Hepatocyte (in vitro differentiated cells): ENCODE results near the gene SLC9A3. TPM values are rescaled to one million over a fixed set of nuclear protein-coding genes. Genes with fewer than 3 reads are reported as not detected.

Experiments
- DNase-seq: peaks from one replicate; pipeline ENCODE4 v3.0.0-alpha.2; 2016; ENCODE audit warnings: low spot score
- H2AFZ ChIP-seq: fragments of 200-600 bp; sonication (generic); 2 replicates; pipeline ENCODE4 v1.6.0; 2016; ENCODE audit warnings: antibody characterized with exemption, mild to moderate bottlenecking
- H3K27ac ChIP-seq: fragments of 200-600 bp; sonication (generic); 2 replicates; pipeline ENCODE4 v1.5.1; 2016; ENCODE audit warnings: mild to moderate bottlenecking
- H3K27me3 ChIP-seq: fragments of 200-600 bp; sonication (generic); 2 replicates; pipeline ENCODE4 v1.6.1; 2016
- H3K36me3 ChIP-seq: fragments of 200-600 bp; sonication (generic); replicated peaks from 2 replicates; pipeline ENCODE4 v1.5.1; 2016; ENCODE audit warnings: low read depth; ENCODE audit not compliant: insufficient read depth
- H3K4me1 ChIP-seq: fragments of 200-600 bp; sonication (generic); 2 replicates; pipeline ENCODE4 v1.5.1; 2016; ENCODE audit warnings: mild to moderate bottlenecking, moderate library complexity; ENCODE audit not compliant: insufficient read depth
- H3K4me2 ChIP-seq: fragments of 200-600 bp; sonication (generic); 2 replicates; pipeline ENCODE4 v1.6.0; 2016
- H3K4me3 ChIP-seq: fragments of 200-600 bp; sonication (generic); 2 replicates; pipeline ENCODE4 v1.5.1; 2016; ENCODE audit warnings: mild to moderate bottlenecking
- H3K79me2 ChIP-seq: fragments of 200-600 bp; sonication (generic); 2 replicates; pipeline ENCODE4 v1.6.0; 2017; ENCODE audit warnings: mild to moderate bottlenecking
- H3K9me2 ChIP-seq: fragments of 200-600 bp; sonication (generic); replicated peaks from 2 replicates; pipeline ENCODE4 v1.6.0; 2017; ENCODE audit warnings: mild to moderate bottlenecking; ENCODE audit not compliant: insufficient read depth
- H3K9me3 ChIP-seq: fragments of 200-600 bp; sonication (generic); 2 replicates; pipeline ENCODE4 v1.5.1; 2016; ENCODE audit warnings: low read depth, mild to moderate bottlenecking
- H4K20me1 ChIP-seq: fragments of 200-600 bp; sonication (generic); 2 replicates; pipeline ENCODE4 v1.6.0; 2016; ENCODE audit warnings: mild to moderate bottlenecking; ENCODE audit not compliant: insufficient read depth, poor library complexity, severe bottlenecking
- EZH2 ChIP-seq: fragments of 200-600 bp; sonication (generic); IDR thresholded peaks from 2 replicates; pipeline ENCODE4 v1.6.1; 2016; ENCODE audit warnings: antibody characterized with exemption, mild to moderate bottlenecking, borderline replicate concordance
- EZH2phosphoT487 ChIP-seq: fragments of 200-600 bp; sonication (generic); IDR thresholded peaks from one replicate; pipeline ENCODE4 v1.6.1; 2018; ENCODE audit warnings: antibody characterized with exemption, mild to moderate bottlenecking, low read depth, moderate library complexity; ENCODE audit not compliant: unreplicated experiment, severe bottlenecking
- WGBS: methylation state at CpG from one replicate; pipeline ENCODE4 v1.1.6; 2016; ENCODE audit warnings: low lambda C conversion rate; ENCODE audit errors: missing lambda C conversion rate; 5-methylcytosine and 5-hydroxymethylcytosine counted together
- polyA plus RNA-seq: library from polyadenylated mRNA; unstranded; fragments of >200 nt; fragmentation: Nextera tagmentation; extraction: Ambion mirVana; gene quantifications from 2 replicates; pipeline ENCODE4 v1.2.1, GENCODE V29; 2016
- total RNA-seq: library from RNA; depleted of rRNA; stranded (reverse); fragments of >200 nt; gene quantifications from 2 replicates; pipeline ENCODE4 v1.2.3, GENCODE V29; 2014
- TF ChIP-seq, protein P1 (sequence below): fragments of 200-600 bp; sonication (generic); IDR thresholded peaks from 2 replicates; pipeline ENCODE4 v1.5.1; 2016; ENCODE audit warnings: antibody characterized with exemption, mild to moderate bottlenecking; ENCODE audit not compliant: poor library complexity

SLC9A3 gene
- total and polyA plus RNA-seq, 2 experiments from 2014 or later = 4.8 to 7.4 TPM

DNA sequence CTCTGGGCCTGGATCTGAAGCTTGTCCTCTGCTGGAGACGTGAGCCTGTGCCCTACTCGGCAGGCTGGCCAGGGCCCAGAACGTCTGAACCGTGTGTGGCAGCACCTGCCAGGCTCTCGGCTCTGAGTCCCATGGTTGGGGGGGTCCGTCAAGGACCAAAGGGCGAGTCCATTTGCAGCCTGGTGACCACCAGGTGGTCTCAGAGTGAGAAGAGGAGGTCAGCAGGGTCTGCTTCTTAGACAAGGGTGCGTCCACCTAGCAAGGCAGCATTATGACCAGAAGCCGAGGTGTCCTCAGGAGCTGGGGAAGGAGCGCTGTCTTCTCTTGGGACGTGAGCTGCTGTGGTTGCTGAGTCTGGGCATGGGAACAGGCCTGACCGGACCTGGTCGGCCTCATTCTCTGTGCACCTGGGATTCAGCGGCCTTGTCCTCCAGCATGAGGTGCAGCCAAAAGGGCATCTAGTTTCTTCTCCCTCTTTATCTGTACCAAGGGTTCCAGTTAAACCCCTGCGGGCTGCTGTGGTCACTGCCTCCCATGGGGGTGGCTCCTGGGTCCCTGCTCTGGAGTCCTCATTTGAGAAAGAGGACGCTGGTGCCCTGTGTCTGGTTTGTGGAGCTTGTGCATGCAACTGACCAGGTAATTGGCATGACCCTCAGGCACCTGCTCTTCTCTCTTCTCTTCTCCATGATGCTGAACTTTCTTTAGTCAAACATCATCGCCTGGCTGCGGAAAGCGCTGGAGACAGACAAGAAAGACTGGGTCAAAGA is 66.9 kb downstream of the SLC9A3 start:
- no peak for DNase-seq
- TF ChIP-seq, protein P1, sequence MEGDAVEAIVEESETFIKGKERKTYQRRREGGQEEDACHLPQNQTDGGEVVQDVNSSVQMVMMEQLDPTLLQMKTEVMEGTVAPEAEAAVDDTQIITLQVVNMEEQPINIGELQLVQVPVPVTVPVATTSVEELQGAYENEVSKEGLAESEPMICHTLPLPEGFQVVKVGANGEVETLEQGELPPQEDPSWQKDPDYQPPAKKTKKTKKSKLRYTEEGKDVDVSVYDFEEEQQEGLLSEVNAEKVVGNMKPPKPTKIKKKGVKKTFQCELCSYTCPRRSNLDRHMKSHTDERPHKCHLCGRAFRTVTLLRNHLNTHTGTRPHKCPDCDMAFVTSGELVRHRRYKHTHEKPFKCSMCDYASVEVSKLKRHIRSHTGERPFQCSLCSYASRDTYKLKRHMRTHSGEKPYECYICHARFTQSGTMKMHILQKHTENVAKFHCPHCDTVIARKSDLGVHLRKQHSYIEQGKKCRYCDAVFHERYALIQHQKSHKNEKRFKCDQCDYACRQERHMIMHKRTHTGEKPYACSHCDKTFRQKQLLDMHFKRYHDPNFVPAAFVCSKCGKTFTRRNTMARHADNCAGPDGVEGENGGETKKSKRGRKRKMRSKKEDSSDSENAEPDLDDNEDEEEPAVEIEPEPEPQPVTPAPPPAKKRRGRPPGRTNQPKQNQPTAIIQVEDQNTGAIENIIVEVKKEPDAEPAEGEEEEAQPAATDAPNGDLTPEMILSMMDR = no peak
- no peak for TF ChIP-seq EZH2
- TF ChIP-seq EZH2phosphoT487 = no peak
- H3K4me3 ChIP-seq = no peak overlapping the region
- peaks cover 4% of the 10 kb centered on the region for H3K36me3 ChIP-seq
- WGBS = 95% methylated on average over 19 of the region's 19 CpGs
- no peaks in the 10 kb centered on the region for H3K9me3 ChIP-seq
- no peak overlapping the region for H3K27ac ChIP-seq
- no peaks in the 10 kb centered on the region for H3K27me3 ChIP-seq
- peaks cover 35% of the 10 kb centered on the region for H3K79me2 ChIP-seq
- peaks cover 3% of the 10 kb centered on the region for H4K20me1 ChIP-seq
- H2AFZ ChIP-seq = no peak overlapping the region
- H3K4me1 ChIP-seq = no peaks in the 10 kb centered on the region
- no peak overlapping the region for H3K4me2 ChIP-seq
- no peaks in the 10 kb centered on the region for H3K9me2 ChIP-seq

DNA sequence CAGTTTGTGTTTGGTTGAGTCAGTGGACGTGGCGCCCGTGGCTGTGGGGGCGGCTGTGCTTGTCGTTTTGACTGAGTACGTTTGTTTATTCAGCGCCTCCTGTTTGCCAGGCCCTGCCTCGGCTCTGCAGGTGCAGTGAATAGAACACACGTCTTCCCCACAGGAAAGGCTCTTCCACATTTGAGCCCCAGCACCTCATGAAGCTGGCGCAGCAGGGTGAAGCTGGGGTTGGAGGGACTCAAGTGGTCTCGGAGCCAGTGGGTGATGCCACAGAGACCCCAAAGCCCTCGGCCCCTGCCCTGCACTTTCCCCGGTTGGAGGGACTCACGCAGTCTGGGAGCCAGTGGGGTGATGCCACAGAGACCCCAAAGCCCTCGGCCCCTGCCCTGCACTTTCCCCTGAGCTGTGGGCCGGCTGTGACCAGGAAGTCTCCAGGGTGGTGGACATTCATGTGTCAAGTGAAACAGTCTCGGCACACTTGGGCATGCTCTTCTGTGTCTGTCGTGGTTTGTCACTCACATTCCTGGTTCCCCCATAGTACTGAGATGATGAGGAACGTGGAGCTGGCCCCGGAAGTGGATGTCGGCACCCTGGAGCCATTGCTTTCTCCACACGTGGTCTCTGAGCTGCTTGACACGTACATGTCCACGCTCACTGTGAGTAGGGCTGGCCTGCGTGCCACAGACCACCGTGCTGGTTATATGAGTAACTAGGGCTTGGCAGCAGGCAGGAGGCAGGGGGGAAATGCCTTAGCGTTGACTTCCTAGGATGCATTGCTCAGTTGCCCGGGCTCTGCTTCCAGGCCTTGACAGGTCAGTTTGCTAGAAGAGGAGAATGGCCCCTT is 67.7 kb downstream of the SLC9A3 start:
- Histone ChIP-seq H4K20me1 (peaks cover 3% of the 10 kb centered on the region), H3K4me2 (no peak overlapping the region), H3K9me3 (peaks cover 7% of the 10 kb centered on the region), H3K4me1 (no peaks in the 10 kb centered on the region), H3K79me2 (peaks cover 42% of the 10 kb centered on the region), H3K4me3 (no peak overlapping the region), H3K9me2 (no peaks in the 10 kb centered on the region), H3K27ac (no peak overlapping the region), H3K36me3 (no peaks in the 10 kb centered on the region), H3K27me3 (no peaks in the 10 kb centered on the region), H2AFZ (no peak overlapping the region)
- TF ChIP-seq EZH2phosphoT487 = no peak
- no peak for TF ChIP-seq EZH2
- TF ChIP-seq, protein P1 = no peak
- 94% methylated on average over 28 of the region's 28 CpGs for WGBS
- no peak for DNase-seq

DNA sequence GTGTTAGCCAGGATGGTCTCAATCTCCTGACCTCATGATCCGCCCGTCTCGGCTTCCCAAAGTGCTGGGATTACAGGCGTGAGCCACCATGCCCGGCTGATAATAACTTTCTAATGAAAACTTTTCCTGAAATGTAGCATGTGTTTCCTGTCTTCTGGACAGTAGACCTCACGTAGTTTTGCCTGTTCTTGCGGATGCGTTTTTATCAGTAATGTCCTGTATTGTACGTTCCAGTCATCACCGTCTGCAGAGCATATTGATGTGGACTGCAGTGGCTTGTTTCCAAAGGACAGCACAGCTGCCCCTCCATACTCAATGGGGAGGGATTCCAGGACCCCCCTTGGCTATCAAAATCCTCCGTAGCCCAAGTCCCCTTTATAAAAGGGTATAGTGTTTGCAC is 68.4 kb downstream of the SLC9A3 start:
- no peak for DNase-seq
- H3K4me3 ChIP-seq = no peak overlapping the region
- no peak overlapping the region for H3K4me2 ChIP-seq
- H3K4me1 ChIP-seq = no peaks in the 10 kb centered on the region
- H4K20me1 ChIP-seq = peaks cover 3% of the 10 kb centered on the region
- no peak for TF ChIP-seq EZH2
- no peak for TF ChIP-seq EZH2phosphoT487
- TF ChIP-seq, protein P1 = no peak
- no peaks in the 10 kb centered on the region for H3K27me3 ChIP-seq
- 95% methylated on average over 11 of the region's 11 CpGs for WGBS
- H3K9me2 ChIP-seq = no peaks in the 10 kb centered on the region
- H3K36me3 ChIP-seq = peaks cover under 1% of the 10 kb centered on the region
- H3K9me3 ChIP-seq = peaks cover 13% of the 10 kb centered on the region
- H3K27ac ChIP-seq = no peak overlapping the region
- H3K79me2 ChIP-seq = peaks cover 44% of the 10 kb centered on the region
- no peak overlapping the region for H2AFZ ChIP-seq
